Fibroblast of mammary gland (primary cell): ENCODE measurements around the gene USP17L30.
A peak's percentile ranks its signal among the peaks of the same experiment; 100 is the strongest.
"Not testable (repeated sequence)": the region's sequence is repeated elsewhere in the genome, so short reads cannot be mapped to it uniquely, and the experiment has no call there.

Experiments used
- DNase-seq: peaks from one replicate; pipeline ENCODE4 v3.0.0-alpha.2; 2010; ENCODE audit warnings: low read depth
- H3K4me3 ChIP-seq: 2 replicates; pipeline ENCODE4 v1.5.1; 2011; ENCODE audit warnings: low read depth, mild to moderate bottlenecking, low read length, moderate library complexity; ENCODE audit not compliant: control insufficient read depth
- TF ChIP-seq, protein P1 (sequence below): conservative IDR thresholded peaks from 2 replicates; pipeline ENCODE4 v1.5.1; 2011; ENCODE audit warnings: low read depth, low read length, inconsistent platforms; ENCODE audit not compliant: control insufficient read depth, insufficient read depth

Gene USP17L30, protein sequence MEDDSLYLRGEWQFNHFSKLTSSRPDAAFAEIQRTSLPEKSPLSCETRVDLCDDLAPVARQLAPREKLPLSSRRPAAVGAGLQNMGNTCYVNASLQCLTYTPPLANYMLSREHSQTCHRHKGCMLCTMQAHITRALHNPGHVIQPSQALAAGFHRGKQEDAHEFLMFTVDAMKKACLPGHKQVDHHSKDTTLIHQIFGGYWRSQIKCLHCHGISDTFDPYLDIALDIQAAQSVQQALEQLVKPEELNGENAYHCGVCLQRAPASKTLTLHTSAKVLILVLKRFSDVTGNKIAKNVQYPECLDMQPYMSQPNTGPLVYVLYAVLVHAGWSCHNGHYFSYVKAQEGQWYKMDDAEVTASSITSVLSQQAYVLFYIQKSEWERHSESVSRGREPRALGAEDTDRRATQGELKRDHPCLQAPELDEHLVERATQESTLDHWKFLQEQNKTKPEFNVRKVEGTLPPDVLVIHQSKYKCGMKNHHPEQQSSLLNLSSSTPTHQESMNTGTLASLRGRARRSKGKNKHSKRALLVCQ

DNA sequence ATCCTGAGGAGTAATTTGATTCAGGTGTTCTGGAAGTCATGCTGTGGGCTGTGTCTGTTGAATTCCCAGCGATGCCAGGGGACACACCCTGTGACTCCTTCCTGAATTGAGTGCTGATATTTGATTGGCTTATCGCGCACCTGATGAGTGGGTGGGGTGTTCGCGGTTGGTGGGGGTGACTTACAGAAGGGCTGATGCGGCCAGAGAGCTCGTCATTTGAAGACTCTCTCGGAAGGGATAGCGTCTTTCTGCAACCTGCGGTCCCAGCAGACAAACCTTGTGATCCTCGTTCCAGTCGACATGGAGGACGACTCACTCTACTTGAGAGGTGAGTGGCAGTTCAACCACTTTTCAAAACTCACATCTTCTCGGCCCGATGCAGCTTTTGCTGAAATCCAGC, at the start of gene USP17L30:
Gene USP17L30, plus strand, starts transcription at position 301 of the 400 bp plus-strand sequence. Its CDS starts 0 bp downstream, at position 301.
- not testable (repeated sequence) for H3K4me3 ChIP-seq, DNase-seq

DNA sequence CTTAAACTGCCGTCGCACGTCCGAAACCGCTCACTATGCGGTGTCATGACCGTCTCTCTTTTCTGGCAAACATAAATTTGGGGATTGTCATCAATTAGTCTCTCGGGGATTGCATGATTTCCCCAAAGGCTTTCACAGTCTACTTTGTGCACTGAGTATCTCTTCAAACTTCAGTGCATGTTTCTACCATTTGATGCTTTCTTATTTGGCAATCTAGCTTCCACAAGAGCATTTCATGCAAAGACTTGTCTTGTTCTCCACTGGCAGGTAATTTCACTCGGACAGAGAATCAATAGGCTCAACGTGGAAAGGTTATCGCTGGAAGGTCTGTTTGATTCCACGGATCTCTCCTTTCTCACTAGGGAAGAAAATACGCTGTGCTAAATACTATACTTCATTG, 38.7 kb upstream of the USP17L30 start:
- DNase-seq, H3K4me3 ChIP-seq: not testable (repeated sequence)

DNA sequence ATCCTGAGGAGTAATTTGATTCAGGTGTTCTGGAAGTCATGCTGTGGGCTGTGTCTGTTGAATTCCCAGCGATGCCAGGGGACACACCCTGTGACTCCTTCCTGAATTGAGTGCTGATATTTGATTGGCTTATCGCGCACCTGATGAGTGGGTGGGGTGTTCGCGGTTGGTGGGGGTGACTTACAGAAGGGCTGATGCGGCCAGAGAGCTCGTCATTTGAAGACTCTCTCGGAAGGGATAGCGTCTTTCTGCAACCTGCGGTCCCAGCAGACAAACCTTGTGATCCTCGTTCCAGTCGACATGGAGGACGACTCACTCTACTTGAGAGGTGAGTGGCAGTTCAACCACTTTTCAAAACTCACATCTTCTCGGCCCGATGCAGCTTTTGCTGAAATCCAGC, 38.1 kb upstream of the USP17L30 start, which contains the start of gene USP17L24:
Gene USP17L24, plus strand, starts transcription at position 301 of the 400 bp plus-strand sequence. Its CDS starts 0 bp downstream, at position 301.
- not testable (repeated sequence) for DNase-seq, H3K4me3 ChIP-seq

DNA sequence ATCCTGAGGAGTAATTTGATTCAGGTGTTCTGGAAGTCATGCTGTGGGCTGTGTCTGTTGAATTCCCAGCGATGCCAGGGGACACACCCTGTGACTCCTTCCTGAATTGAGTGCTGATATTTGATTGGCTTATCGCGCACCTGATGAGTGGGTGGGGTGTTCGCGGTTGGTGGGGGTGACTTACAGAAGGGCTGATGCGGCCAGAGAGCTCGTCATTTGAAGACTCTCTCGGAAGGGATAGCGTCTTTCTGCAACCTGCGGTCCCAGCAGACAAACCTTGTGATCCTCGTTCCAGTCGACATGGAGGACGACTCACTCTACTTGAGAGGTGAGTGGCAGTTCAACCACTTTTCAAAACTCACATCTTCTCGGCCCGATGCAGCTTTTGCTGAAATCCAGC, 33.3 kb upstream of the USP17L30 start, which contains the start of gene USP17L25:
Gene USP17L25, plus strand, starts transcription at position 301 of the 400 bp plus-strand sequence. Its CDS starts 0 bp downstream, at position 301.
- not testable (repeated sequence) for H3K4me3 ChIP-seq, DNase-seq

DNA sequence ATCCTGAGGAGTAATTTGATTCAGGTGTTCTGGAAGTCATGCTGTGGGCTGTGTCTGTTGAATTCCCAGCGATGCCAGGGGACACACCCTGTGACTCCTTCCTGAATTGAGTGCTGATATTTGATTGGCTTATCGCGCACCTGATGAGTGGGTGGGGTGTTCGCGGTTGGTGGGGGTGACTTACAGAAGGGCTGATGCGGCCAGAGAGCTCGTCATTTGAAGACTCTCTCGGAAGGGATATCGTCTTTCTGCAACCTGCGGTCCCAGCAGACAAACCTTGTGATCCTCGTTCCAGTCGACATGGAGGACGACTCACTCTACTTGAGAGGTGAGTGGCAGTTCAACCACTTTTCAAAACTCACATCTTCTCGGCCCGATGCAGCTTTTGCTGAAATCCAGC, 28.6 kb upstream of the USP17L30 start, which contains the start of gene USP17L26:
Gene USP17L26, plus strand, starts transcription at position 301 of the 400 bp plus-strand sequence. Its CDS starts 0 bp downstream, at position 301.
- H3K4me3 ChIP-seq, DNase-seq: not testable (repeated sequence)

DNA sequence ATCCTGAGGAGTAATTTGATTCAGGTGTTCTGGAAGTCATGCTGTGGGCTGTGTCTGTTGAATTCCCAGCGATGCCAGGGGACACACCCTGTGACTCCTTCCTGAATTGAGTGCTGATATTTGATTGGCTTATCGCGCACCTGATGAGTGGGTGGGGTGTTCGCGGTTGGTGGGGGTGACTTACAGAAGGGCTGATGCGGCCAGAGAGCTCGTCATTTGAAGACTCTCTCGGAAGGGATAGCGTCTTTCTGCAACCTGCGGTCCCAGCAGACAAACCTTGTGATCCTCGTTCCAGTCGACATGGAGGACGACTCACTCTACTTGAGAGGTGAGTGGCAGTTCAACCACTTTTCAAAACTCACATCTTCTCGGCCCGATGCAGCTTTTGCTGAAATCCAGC, 23.8 kb upstream of the USP17L30 start, which contains the start of gene USP17L5:
Gene USP17L5, plus strand, starts transcription at position 301 of the 400 bp plus-strand sequence. Its CDS starts 0 bp downstream, at position 301.
- DNase-seq, H3K4me3 ChIP-seq: not testable (repeated sequence)

DNA sequence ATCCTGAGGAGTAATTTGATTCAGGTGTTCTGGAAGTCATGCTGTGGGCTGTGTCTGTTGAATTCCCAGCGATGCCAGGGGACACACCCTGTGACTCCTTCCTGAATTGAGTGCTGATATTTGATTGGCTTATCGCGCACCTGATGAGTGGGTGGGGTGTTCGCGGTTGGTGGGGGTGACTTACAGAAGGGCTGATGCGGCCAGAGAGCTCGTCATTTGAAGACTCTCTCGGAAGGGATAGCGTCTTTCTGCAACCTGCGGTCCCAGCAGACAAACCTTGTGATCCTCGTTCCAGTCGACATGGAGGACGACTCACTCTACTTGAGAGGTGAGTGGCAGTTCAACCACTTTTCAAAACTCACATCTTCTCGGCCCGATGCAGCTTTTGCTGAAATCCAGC, 19.1 kb upstream of the USP17L30 start, which contains the start of gene USP17L27:
Gene USP17L27, plus strand, starts transcription at position 301 of the 400 bp plus-strand sequence. Its CDS starts 0 bp downstream, at position 301.
- DNase-seq, H3K4me3 ChIP-seq: not testable (repeated sequence)

DNA sequence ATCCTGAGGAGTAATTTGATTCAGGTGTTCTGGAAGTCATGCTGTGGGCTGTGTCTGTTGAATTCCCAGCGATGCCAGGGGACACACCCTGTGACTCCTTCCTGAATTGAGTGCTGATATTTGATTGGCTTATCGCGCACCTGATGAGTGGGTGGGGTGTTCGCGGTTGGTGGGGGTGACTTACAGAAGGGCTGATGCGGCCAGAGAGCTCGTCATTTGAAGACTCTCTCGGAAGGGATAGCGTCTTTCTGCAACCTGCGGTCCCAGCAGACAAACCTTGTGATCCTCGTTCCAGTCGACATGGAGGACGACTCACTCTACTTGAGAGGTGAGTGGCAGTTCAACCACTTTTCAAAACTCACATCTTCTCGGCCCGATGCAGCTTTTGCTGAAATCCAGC, 14.3 kb upstream of the USP17L30 start, which contains the start of gene USP17L28:
Gene USP17L28, plus strand, starts transcription at position 301 of the 400 bp plus-strand sequence. Its CDS starts 0 bp downstream, at position 301.
- H3K4me3 ChIP-seq, DNase-seq: not testable (repeated sequence)

DNA sequence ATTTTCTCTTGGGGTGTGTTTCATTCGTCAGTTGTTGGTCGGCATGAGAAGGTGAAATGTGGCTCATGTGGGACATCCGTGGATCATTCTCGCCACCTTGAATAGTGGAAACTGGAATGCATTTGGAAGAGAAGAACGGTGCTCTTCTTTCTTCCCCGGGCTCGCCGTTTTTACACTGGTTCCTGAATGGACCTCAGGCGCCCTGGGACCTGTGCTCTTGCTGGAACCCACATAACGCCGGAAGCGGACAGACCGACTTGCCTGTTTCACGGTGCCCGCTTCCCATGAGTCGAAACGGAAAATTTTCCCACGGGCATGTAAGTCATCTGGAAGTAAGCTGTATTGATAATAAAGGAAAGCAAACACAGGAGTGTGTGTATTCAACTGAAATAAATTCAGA, 12.1 kb upstream of the USP17L30 start:
- DNase-seq, H3K4me3 ChIP-seq: not testable (repeated sequence)

DNA sequence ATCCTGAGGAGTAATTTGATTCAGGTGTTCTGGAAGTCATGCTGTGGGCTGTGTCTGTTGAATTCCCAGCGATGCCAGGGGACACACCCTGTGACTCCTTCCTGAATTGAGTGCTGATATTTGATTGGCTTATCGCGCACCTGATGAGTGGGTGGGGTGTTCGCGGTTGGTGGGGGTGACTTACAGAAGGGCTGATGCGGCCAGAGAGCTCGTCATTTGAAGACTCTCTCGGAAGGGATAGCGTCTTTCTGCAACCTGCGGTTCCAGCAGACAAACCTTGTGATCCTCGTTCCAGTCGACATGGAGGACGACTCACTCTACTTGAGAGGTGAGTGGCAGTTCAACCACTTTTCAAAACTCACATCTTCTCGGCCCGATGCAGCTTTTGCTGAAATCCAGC, 9.6 kb upstream of the USP17L30 start, which contains the start of gene USP17L29:
Gene USP17L29, plus strand, starts transcription at position 301 of the 400 bp plus-strand sequence. Its CDS starts 0 bp downstream, at position 301.
- not testable (repeated sequence) for H3K4me3 ChIP-seq, DNase-seq

DNA sequence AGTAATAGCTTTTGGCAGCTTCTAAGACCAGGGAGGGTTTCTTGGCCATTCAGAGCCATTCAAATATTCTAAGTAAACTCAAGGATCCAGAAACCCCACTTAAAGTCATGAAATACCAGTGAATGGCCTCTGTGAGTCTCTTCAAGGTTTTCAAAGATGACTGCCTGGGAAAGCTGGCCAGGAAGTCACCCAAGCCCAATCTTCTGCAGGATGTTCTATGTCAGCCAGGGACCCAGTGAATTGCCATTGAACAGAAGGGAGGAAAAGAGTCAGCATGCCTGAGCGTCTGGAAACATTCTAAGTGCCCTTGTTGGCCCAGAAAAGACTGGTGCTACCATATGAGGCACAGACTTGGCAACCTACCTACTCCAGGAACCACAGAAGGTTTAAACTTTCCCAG, 17.0 kb downstream of the USP17L30 start:
- H3K4me3 ChIP-seq, DNase-seq: not testable (repeated sequence)

DNA sequence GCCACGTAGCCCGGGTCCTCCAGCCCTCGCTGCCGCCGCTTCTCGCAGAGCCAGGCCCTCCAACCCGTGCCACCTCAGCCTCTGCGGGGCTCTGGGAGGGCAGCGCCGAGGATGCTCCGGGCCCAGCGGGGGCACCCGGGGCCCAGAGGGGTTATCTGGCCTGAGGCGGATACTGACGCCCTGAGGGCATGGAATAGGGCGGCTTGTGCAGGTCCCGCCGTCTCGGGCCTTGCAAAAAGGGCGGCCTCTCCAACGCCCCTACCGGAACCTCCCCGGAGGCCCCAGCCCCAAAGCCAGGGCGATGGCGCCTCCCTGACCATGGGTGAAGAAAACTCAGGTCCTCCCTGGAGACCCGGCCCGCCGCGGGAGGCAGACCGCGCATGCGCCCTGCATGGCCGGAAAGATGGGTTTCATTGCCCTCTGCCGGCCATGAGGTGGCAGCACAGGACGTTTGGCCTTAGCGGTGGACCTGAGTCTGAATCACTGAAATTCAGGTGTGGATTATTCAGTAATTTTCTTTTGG, 18.1 kb downstream of the USP17L30 start:
- DNase-seq: not testable (repeated sequence)
- H3K4me3 ChIP-seq: peak overlapping the region; percentile 35
- TF ChIP-seq, protein P1, sequence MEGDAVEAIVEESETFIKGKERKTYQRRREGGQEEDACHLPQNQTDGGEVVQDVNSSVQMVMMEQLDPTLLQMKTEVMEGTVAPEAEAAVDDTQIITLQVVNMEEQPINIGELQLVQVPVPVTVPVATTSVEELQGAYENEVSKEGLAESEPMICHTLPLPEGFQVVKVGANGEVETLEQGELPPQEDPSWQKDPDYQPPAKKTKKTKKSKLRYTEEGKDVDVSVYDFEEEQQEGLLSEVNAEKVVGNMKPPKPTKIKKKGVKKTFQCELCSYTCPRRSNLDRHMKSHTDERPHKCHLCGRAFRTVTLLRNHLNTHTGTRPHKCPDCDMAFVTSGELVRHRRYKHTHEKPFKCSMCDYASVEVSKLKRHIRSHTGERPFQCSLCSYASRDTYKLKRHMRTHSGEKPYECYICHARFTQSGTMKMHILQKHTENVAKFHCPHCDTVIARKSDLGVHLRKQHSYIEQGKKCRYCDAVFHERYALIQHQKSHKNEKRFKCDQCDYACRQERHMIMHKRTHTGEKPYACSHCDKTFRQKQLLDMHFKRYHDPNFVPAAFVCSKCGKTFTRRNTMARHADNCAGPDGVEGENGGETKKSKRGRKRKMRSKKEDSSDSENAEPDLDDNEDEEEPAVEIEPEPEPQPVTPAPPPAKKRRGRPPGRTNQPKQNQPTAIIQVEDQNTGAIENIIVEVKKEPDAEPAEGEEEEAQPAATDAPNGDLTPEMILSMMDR: peak; percentile 22
